PC-3 (cell line): ENCODE results near the gene CRYL1.

Experiments used
- EZH2 ChIP-seq: fragments of 300-600 bp; sonication (generic); IDR thresholded peaks from one replicate; pipeline ENCODE4 v1.6.1; 2017; ENCODE audit warnings: antibody characterized with exemption, mild to moderate bottlenecking, low read length; ENCODE audit not compliant: unreplicated experiment
- EZH2phosphoT487 ChIP-seq: fragments of 300-600 bp; sonication (generic); IDR thresholded peaks from 2 replicates; pipeline ENCODE4 v1.6.1; 2018; ENCODE audit warnings: mild to moderate bottlenecking, antibody characterized with exemption, low read length, borderline replicate concordance
- TF ChIP-seq, protein P1 (sequence below): fragments of 300-600 bp; sonication (generic); conservative IDR thresholded peaks from 2 replicates; pipeline ENCODE4 v1.5.1; 2017; ENCODE audit warnings: antibody characterized with exemption, low read depth, mild to moderate bottlenecking, low read length

DNA sequence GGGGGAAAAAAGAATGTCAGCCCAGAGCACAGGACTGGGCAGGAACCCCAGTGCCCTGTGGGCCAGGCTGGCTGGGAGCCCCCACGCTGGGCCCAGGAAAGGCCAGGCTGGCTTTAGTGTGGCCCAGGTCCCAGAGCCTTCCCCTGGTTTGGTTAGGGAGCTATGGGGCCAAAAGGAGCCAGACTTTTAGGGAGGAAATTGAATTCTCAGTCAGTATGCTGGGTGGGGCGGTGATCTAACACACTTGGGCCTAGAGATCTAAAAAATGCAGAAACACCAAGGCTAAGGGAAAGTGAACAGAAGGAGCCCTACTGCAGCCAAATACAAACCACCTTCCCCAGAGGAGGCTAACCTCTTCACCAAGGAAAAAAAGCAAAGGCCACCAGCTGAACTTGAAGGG, 137.5 kb downstream of the CRYL1 start:
- TF ChIP-seq, protein P1, sequence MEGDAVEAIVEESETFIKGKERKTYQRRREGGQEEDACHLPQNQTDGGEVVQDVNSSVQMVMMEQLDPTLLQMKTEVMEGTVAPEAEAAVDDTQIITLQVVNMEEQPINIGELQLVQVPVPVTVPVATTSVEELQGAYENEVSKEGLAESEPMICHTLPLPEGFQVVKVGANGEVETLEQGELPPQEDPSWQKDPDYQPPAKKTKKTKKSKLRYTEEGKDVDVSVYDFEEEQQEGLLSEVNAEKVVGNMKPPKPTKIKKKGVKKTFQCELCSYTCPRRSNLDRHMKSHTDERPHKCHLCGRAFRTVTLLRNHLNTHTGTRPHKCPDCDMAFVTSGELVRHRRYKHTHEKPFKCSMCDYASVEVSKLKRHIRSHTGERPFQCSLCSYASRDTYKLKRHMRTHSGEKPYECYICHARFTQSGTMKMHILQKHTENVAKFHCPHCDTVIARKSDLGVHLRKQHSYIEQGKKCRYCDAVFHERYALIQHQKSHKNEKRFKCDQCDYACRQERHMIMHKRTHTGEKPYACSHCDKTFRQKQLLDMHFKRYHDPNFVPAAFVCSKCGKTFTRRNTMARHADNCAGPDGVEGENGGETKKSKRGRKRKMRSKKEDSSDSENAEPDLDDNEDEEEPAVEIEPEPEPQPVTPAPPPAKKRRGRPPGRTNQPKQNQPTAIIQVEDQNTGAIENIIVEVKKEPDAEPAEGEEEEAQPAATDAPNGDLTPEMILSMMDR: no peak
- TF ChIP-seq EZH2: no peak
- no peak for TF ChIP-seq EZH2phosphoT487
